Activated gamma-delta T cell (primary cell): ENCODE data around the gene ATP2C2.

Experiments
- DNase-seq: peaks from one replicate; lab custom pipeline; 2025; lab: John Stamatoyannopoulos, UW

The ATP2C2 gene

DNA sequence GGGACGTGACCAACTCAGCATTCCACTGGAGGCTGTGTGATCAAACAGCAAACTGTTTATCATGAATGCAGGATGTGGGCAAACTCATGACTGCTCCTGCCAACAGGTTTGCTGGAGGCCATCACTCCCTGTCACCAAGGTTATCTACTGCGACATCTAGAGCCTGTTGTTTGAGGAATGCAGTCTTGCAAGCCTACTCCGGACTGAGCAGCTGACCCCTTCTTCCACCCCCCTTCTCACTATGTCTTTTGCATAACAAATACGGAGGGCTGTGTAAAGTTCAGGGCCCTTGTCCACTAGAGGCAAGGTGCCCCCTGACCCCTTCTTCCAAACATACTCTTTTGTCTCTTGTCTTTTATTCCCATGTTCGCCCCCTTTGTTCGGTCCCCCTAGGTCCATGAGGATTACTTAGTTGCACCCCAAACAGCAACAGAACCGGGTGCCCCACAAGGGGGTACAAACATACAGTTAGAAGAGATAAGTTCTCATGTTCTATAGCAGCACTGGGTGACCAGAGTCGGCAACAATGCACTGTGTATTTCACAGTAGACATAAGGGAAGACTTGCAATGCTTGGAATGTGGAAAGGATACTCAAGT, 107.4 kb downstream of the ATP2C2 start:
- no peak for DNase-seq

DNA sequence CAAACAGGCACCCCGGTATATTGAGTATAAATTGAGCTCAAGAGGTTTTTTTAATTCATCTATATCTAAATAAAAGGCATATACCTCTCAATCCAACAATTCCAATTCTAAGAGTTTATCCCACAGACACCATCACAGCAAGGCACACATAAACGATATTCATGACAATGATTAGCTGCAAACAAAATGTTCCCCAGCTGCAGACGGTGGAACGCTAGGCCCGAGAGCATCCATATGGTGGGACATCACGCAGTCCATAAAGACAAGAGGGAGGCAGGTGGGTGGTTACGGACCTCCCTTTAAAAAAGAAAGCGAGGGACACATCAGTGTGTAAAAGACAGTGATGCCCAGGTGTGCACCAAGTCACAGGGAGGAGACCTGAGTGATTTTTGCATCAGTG, 108.1 kb downstream of the ATP2C2 start:
- no peak for DNase-seq

DNA sequence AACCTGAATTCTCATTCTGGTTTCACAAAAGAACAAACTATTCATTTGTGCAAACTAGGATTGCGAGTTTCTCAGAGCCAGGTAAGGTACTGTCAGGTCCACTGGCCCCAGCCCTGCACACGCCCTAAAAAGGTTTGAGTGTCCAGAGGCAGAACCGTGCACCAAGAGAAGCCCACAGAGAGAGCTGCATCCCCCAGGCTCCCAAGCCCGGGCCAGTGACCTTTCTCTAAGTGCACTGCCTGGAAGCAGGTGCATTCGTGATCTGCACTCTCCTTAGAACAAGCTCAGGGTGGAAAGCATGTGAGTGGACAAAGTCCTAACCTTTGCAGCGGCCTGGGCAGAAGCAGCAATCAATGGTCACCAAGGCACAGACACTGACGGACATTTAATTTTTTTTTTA, 109.3 kb downstream of the ATP2C2 start:
- DNase-seq: no peak

DNA sequence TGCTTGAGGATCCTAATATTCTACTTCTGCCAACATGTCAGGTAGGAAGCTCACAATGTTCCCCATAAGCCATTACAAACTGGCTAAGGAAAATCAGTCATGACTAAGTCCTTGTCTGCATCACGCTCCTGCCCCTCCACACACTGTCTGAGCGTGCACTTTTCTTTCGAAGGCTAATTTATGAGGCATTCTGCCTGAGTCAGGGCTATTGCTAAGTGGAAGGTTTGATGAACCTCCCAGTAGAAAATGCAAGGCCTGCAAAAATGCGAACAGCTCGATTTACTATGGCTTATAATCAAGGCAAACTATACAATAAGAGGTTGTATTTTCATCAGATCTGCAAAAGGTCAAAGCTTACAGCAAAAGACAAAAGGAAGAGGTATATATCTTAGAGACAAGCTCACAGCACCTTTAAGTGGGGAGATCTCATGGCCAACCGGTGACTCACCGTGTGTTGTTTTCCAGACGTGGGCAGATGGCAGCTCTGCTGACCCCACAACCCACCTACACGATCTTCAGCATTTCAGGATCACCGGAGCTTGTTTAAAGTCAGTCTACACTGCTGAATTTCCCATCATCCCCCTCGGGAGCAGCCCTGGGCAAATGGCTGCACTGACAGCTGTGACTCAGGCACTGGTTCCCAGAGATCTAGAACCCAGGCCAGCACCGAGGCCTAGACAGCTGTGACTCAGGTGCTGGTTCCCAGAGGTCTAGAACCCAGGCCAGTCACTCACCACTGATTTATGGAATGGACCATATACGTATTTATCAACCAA, 110.0 kb downstream of the ATP2C2 start:
- DNase-seq: no peak

DNA sequence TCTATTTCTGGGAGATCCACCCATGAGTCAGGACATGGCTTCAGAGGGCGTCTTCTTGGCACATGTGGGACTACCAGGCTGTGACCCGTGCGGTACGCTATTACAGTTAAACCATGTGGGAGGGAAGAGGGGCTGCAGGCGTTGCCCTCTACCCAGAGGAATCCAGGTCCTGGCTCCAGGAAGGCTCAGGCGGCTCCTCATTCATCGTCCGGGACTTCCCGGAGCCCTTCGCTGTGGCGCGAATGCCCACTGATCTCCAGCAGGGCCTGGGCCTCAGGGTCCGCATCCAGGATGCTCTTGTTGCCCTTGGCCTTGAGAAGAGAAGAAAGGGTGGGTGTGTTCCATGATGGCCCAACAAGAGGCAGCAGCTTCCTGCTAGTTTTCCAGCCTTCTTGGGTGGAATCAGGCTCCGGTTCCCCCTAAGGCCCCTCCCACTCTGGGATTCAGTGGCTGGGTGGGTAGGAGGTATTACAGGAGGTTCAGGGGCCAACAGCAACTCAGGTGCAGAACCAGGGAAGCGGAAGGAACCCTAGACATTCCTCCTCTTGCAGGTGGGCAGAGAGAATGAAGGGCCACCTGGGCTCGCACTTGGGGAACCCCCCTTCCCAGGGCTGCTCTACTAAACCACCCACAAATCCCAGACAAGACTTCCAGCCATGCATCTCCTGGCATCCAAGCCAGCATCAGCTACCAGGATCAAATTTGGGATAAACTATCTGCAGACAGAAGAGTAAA, 111.5 kb downstream of the ATP2C2 start:
- no peak for DNase-seq

DNA sequence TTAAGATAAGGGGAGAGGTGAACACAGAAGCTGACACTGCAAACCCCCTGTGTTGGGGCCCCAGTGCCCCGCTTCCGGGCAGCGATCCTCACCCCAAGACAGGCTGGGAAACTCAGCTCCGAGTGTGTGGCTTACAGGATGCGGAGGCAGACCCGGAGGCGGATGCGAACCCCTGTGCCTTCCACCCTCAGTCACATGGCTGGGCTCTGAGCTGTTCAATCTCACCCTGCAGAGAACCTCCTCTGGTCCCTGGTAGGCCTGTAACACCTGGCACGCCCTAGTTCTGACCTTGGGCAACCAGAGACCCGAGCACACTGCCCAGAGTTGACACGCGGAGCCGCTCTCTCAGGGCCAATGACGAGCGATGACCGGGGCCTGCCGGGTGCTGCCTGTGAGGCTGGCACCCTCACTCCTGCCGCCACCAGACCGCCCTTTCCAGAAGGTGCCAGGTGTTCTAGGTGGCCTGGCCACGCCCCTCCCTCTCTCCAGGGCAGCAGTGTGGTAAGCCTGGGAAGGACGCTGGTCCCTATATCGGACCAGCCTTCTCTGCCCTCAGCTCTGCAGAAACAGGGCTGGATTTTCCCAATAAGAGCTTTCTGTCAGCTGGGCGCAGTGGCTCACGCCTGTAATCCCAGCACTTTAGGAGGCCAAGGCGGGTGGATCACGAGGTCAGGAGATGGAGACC, 112.9 kb downstream of the ATP2C2 start:
- no peak for DNase-seq

DNA sequence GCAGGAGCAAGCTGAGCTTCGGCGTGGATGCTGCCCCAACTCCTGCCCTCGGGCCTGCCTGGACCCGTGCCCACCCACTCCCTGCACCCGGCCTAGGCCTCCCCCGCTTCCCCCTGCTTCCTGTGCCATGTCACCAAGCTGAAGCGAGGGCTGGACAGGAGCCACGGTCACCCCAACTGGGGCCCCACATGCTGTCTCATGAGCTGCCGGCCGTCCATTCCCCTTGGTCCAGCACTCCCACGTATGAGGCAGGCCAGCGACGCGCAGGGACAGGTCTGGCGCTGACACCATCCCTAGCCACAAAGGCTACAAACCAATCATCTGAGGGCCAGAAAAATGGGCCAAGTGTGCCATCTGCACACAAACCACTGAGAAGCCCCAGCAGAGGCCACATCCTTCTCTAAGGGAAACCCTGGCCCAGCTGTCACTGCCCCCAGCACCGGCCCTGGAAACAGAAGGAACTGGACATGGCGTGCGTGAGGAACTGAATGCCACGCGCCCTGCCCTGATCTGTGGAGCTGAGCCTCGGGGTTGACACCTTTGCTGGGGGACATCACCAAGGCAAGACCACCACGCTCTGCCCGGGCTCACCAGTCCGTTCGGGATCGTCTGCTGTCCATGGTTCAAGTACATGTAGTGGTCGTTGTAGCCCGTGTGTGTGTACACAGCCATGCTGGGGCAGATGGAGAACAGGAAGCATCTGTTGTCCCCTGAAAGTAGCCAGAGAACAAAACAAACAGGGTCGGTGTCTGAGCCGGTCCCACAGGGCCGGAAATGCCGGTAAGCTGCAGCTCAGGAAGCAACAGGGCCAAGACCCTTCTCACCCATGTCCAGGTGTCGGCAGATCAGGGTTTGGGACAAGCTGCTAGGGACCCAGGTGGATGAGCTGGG, 113.9 kb downstream of the ATP2C2 start:
- no peak for DNase-seq

DNA sequence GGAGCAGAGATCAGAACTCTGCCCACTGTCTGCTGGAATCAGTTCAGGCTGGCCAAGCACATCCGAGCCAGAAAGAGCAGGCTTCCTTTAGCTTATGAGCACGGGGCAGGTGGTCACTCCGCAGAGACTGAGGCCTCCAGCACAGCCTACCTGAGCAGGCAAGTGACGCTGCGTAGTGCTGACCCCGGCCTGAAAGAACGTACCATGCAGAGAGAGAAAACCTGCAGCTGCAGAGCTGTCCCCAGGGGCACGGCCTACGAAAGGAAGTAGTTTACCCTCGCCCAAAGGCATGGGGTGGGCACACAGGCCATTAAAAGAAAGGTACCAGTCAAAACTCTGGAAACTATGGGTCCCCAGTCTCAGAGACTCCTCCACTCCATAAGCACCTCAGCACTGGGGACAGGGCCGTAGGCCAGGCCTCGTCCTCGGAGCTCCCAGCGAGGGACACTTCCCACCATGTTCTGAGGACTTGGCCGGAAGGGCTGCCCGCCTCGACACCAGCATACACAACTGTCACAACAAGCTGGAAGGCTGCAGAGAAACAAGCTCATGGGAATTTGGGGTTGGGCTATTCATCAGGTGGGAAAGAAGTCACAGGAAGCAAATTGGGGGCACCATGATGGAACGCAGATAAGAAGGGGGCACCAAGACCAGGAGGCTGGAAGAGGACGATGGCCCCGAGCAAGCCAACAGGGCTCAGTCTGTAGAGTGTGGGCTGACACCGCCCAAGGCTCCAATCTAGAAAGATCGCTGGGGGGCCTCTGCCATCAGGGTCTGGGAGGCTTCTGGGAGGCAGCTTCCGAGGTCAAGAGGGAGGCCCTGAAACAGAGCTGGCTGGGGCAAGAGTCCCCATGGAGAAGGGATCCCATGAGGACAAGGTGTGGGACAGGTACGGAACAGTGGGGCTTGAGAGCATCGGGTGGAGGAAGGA, 114.9 kb downstream of the ATP2C2 start:
- no peak for DNase-seq

DNA sequence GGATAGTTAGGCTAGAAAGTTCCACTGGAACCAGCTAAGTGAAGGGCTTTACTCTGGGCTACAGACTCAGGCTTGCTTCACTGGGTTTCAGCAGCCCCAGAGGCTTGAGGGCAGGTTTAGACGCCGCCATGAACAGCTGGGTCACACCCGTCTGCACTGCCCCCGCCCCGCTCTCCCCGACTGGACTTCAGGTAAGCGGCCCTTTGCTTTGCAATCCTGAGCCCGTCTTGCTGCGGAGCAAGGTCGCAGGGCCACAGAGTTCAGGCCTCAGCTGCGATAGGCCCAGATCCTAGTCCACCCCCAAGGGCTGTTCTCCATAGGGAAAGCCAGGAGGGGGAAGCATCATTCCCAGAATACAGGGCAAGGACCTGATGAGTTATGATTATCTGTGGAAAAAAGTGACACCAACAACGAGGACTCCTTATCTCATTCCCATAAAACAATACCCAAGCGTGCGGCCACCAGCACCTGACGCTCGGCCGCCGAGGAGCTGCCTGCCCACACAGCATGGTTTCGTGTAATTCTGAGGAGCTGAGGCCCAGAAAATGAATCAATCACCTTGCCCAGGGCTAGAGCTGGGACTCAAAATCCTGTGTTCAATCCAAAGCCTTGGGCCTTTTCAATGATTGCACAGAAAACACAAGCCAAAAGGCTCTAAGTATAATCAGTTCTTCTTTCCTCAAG, 115.7 kb downstream of the ATP2C2 start:
- no peak for DNase-seq

DNA sequence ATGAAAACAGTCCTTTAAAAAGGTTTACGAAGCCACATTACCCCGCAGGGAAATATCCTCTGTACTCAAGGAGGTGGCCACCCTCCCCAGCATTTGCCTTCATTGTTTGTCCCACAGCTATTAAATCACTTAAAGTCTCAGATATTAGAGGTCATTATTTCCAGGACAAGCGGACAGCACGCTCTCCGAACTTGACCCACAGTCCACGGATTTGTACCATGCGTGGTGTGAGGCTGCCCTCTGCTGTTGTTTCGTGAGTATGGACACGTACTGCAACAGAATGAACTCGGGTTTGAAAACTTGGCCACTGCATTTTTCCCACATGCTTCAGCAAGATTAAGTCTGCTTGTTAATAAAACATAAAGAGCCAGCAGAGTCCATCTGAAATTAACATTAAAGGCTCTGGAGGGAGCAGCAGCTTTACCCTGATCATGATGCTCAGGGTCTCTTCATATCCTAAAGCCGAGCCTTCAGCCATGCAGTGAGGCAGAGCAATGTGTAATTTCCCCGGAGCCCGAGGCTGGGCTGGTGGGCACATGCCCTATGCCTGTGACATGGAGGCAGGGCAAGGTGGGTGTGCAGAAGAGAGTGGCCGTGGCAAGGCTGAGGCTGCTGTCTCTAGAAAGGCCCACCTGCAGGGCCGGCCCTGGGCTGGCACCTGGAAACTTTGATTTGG, 116.4 kb downstream of the ATP2C2 start:
- no peak for DNase-seq

DNA sequence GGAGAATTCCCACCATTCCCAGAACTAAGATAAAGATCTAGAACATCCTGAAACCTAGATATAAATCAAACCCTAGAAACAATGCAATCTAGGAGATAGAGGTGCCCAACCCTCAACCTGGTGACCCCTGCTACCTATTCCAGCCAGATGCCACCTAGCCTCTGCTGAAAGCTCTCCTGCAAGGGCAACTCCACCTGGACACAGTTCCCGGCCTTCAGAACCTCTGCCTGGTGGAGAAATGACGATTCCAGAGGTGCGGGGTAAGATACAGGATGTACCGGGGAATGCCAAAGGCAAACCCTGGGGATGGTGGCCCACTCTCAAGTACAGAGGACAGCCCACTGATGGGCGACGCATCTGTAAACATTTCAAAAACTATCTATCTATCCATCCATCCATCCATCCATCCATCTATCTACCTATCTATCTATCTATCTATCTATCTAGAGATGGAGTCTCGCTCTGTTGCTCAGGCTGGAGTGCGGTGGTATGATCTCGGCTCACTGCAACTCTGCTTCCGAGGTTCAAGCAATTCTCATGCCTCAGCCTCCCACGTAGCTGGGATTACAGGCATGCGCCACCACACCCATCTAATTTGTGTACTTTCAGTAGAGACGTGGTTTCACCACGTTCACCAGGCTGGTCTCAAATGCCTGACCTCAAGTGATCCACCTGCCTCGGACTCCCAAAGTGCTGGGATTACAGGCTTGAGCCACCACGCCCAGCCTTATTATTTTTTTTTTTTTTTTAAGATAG, 117.1 kb downstream of the ATP2C2 start:
- DNase-seq: no peak

DNA sequence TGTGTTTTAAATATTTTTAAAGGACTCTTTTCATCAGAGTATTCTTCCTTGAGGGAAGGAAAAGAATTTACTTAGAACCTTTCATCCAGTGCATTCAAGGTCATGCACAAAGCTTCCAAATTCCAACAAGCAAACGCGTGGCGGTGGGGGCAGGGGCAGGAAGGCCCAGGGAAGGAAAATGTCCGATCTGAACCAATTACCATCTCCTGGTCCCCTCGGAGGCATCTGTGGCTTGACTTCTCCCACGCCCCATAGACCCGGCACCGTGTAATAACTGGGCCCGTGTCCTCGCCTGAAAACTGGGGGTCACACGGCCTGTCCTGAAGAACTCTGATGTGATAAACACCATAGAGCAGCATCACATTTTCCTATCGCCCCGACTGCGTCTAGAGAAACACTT, 117.8 kb downstream of the ATP2C2 start:
- no peak for DNase-seq

DNA sequence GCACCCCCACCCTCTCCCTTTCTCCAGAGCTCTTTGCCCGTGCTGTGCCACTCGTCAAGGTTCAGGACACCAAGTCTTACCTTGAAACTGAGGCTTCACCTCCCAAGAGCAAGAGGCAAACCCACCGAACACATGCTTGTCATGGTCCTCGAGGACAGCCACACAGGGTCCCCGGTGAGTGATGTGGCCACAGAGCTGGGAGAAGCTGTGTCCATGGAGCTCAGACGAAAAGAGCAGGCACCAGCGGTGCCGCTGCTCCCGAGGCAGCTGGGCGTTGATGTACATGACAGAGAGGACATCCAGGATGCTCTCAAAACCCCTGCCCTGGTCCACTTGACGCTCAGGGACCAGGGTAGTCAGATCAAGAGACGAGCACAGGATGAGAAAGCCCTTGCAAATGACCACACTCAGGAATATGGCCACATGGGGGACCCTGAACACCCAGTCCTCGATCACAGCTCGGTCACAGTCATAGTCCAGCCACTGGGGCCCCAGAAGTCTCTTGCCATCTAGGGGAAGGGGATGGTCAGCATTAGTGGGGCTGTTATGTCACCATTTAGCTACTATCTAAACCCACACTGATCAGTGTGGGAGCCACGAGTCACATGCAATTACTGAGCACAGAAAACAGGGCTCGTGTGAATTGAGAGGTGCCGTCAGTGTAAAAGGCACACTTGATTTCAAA, 118.4 kb downstream of the ATP2C2 start:
- no peak for DNase-seq

DNA sequence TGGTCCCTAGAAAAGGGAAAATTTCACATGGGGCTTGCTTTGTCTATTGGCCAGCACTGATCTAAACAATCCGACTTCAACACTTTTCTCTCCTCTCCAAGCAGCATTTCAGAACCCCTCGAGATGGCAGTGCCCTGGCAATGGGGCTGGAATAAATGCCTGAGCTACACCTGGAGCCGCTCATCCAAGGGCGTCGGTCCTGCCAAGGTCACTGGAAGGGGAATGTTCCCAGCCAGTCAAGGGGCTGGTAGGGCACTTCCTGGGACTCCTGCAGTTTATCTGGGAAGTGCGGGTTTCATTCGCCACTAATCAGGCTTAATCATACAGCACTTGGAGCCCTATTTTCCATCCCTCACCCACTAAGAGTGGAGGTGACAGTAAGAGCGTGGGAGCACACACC, 119.0 kb downstream of the ATP2C2 start:
- no peak for DNase-seq

DNA sequence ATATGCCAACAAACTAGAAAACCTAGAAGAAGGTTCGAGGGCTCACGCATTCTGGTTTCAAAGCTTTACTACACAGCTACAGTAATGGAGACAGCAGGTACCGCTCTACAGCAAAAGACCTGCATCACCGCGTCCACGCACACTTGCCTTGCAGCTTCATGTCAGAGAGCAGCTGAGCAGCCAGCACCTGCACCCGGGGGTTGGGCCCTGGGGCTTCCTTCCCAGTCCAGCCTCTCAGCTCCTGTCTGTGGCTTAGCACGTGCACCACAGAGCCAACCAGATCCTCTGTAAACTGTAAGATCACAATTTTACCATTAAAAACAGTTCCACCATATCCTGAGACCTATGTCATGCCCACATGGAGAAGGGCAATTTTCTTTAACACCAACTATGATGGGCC, 120.8 kb downstream of the ATP2C2 start:
- no peak for DNase-seq

DNA sequence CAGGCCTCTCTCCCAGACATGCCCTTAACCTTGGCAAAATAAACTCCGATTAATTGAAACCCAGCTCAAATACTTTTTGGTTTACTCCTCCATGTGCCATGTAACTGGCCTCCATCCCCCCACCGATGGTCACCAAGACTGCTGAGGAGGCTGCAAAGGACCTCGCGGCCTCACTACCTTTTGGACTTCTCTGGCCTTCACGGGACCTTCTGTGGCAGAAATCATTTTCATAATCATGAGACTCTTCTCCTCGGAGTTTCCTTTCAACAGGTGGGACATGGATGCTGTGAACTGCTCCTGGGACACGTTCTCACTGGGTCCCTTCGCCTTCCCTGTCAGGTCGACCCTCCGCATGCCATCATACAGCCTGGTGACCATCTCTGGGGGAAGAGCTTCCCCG, 127.2 kb downstream of the ATP2C2 start:
- no peak for DNase-seq

DNA sequence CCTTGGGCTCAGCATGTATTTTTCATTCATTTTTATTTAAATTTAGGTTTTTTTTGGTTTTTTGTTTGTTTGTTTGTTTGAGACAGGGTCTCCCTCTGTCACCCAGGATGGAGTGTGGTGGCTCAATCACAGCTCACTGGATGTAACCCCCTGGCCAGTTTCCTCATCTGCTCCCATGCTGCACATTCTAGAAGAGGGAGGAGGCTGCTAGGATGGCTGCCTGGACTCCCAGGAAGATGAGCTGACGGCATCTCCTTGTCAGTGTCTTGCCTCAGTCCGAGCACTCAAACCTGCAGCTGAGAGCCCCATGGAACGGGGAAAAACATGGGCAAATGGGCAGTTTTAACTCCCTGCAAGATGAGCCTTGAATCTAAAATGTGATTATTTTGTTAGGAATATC, 128.7 kb downstream of the ATP2C2 start:
- no peak for DNase-seq
